Adrenal gland (tissue), 5 donors: ENCODE data around the gene FGF21.

Experiments used
- CTCF ChIP-seq, 6 experiments: fragments of 450-650 bp in 4 of 6; fragments of 200-600 bp in 2 of 6; sonication (generic) in 1 of 6; IDR thresholded peaks; 1 replicate in 5 of 6; 2 replicates in 1 of 6; pipeline versions ENCODE4 v1.5.1 to v1.8.0; 2016 to 2021; ENCODE audit warnings: antibody characterized with exemption in 6 of 6, mild to moderate bottlenecking in 2 of 6, moderate library complexity in 1 of 6
- POLR2A ChIP-seq, 2 donors: fragments of 450-650 bp; IDR thresholded peaks; one replicate each; pipeline ENCODE4 v1.6.1; 2017; ENCODE audit warnings: antibody characterized with exemption in 2 of 2, mild to moderate bottlenecking in 2 of 2, moderate library complexity in 1 of 2
- donor health status: DM: no; HTN: no; CAD: no.

- no peak for TF ChIP-seq POLR2A (IDR thresholded peaks at IDR 0.05)
- TF ChIP-seq CTCF (IDR thresholded peaks at IDR 0.05): no peak
Measured at GRCh38 chr19:48768994-48769713, 13.8 kb downstream of the FGF21 start.
